GM18499 (cell line): ENCODE data around the gene KIFAP3.

Experiments used
- ATAC-seq: cut with Tn5 transposase; IDR thresholded peaks from one replicate; pipeline ENCODE4 v1.9.1; 2021; ENCODE audit warnings: moderate number of reproducible peaks; ENCODE audit not compliant: insufficient read depth, unreplicated experiment

Gene KIFAP3

DNA sequence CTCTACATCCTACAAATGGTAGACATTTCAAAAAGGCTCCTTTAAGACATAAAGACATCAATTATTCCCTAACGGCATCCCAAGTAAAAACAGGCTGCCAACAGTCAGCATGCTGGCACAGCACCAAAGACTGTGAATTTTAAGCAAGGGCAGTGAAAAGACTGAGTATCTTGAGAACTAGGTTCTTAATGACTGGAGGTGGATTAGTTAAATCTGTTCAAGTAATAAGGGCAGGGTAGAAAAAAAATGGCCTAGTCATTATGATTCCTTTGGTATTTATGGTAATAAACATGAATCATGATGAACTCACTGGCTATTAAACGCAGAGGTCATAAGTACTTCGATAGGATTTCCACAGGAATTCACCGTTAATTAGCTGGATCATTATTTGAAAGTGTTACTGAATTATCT, 75.2 kb downstream of the KIFAP3 start:
- no peak for ATAC-seq

DNA sequence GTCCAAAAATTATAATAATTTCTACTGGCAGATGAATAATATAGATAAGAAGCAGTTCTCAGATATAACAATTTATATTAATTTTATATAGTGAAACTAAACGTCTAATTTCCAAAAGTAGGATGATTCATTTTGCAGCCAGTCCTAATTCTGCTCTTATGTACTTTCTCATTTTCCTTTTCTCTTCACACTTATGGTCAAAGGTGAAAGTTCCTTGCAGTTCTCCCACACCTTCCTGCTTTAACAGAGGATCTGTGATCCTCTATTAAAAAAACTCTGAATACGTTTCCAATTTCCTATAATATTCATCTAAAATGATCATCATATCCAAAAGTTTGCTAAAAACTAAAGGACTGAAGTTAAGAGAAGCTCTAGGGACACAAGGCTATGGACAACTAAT, 78.5 kb downstream of the KIFAP3 start:
- no peak for ATAC-seq

DNA sequence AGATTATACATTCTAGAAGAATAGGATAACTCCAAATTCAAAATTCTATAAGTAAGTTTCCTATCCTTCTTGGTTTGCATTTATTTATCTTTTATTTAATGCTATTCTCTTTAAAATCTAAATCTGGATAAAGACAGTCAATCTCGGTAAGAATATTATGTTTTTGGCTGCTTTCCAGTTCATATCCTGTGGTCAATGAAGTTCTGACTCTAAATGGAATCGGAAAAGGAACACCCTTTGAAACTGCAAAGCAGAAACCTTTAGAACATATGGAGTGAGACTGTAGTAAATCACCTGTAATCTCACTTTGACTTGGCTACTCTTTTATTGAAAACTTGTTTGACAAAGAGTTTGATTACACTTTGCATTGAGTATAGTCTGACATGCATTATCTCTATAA, 85.2 kb downstream of the KIFAP3 start:
- ATAC-seq = no peak

DNA sequence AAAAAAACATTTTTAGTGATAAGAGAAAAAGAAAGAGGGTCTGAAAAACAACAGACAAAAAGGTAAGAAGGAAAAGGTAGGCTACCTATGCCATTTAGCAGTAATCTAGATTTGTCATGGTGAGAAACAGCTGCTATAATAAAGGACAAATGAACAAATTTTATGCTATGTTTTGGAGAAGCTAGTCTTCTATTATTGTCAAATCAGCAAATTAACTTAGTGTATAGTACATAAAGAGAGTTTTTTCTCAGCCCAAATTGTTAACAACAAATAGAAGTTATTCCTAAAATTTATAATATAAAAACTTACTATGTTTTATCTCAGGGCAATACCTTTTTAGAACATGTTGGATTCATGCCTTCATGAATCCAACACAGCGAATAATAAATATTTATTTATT, 88.7 kb downstream of the KIFAP3 start:
- ATAC-seq = no peak

DNA sequence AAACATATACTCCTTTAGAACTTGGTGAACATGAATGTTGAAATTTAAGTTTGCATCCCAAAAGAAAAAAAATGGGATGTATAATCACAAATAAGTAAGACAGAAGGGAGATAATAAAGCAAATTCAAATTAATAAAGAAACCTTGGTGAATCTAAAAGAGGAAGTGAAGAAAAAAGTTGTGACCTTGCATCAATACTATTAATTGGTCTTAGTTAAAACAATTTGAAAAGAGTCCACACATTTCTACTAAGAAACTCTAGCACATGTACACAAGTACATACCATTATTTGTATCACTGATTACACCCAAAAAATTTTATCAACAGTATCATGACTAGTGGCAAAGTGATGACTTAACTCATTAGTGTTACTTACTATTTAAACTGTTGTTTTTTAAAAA, 100.4 kb downstream of the KIFAP3 start:
- ATAC-seq = no peak

DNA sequence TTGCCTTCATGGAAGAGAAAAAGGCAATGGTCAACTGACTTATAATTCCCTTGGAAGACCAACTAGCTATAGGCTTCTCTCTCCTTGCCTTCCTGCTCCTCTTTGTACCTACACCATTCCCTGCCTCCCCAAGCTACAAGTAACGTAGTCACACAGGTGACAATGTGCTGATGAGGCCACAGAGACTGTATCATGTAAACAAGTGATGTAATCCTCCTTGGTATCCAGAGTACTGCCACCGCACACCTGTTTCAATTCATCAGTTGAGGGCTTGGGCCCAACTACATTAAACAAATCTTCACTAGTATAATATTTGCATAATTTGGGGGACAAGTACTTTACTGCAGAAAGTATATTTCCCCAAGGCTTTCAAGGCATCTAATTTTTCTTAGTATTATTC, 104.4 kb downstream of the KIFAP3 start:
- ATAC-seq = no peak

DNA sequence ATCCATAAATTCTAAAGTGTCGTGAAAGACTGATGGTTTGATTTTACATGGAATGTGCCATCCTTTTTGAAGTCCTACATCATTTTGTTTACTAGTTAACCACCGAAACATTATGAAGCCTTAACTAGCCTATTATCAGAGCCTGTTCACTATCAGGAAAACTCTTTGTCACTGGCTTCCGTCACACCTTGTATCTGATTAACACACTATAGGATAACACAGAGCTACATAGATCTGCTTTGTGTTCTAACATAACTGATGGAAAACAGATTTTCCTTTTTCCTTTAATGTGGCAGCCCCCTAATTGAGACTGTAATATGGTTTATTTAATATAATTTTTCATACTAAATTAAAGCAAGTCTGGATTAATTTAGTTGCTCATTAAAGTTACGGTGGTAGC, 106.3 kb downstream of the KIFAP3 start:
- no peak for ATAC-seq

DNA sequence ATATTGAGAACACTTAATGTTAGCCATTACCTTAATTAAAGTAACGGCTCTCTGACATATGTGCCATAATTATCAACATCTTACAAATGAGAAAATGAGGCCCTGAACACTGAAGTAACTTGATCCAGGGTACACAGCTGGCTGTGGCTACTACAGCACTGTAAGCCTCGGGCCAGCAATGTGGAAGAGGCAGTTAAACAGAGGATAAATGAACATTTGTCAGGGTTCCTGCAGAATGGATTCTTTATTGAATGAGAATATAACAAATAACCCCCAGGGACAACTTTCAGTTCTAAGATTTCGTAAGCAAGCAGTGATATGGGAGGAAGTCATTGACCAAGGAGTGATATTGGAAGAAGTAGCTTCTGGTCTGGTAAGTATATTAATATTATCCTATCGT, 110.3 kb downstream of the KIFAP3 start:
- no peak for ATAC-seq

DNA sequence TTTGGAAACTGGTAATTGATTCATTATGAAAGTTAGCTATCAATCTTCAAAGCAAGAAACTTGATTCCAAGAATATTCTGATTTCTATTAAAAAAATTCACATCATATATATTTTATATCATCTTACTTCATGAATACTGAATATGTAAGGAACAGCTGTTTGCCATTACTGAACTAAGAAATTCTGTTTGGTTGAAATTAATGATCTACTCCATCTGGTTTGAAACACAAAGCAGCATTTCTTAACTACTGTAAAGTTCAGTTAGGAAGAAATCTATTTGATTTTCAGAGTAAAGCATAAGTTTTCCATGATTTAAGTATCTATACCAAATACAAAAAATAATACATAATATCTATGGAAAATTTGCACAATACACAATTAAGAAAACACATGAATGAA, 114.8 kb downstream of the KIFAP3 start:
- no peak for ATAC-seq

DNA sequence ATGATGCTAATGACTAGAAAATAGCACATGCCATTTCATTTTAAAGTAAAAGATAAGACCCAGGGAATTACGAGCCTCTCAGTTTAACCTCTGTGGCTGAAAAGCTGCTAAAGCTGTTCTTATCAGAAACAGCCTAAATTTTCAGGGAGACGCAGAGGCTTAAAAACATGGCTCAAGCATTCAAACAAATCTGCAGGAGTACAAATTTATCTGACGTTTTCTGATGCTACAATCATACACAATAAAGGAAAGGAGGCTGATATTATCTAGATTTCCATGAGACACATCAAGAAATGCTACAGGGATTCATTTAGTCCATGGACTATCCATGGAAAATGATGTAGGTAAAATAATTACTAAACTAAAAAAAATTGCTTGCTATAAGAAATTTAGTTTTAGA, 115.5 kb downstream of the KIFAP3 start:
- ATAC-seq = no peak

DNA sequence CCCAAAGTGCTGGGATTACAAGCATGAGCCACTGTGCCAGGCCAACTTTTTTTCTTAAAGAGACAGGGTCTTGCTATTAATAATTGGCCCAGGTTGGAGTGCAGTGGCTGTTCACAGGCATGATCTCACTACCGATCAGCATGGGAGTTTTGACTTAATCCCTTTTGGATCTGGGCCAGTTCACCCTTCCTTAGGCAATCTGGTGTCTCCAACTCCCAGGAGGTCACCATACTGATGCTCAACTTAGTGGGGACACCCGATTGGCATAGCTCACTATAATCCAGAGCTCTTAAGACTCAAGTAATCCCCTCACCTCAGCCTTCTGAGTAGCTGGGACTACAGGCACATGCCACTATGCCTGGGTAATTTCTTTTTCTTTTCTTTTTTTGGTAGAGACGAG, 116.6 kb downstream of the KIFAP3 start:
- ATAC-seq = no peak

DNA sequence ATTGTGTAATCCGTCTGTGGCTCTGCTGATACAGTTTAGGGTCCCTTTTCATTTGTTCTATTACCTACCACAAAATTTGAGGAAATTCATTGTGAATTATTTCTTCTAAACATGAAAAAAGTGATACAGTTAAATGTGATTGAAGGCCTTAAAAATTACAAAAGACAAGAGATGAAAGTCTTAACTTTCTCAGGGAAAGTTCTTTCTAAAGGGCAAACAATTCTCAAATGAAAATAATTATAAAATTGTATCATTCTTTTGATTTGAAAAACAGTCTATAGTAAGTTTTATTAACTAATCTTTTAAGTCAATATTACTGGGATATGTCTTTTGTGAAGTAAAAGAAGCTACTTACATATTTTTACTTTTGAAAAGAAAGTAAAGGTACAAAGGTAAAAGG, 123.4 kb downstream of the KIFAP3 start:
- ATAC-seq = no peak

DNA sequence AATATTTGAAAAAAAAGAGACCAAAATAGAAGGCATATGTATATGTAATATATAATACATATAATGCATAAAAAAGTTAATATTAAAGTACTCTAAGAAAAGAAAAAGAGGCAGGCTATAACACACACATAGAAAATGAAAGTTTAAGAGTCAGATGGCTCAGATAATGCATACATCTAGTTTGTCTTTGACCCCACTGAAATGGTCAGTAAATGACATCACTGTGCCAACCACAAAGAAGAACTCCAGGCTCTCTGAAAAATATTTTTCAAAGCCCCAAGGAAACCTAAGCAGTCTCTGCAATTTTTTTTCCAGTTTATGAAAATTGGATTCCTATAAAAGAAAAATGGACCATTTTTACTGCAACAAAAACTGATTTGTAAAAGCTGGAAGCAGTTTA, 125.4 kb downstream of the KIFAP3 start:
- no peak for ATAC-seq

DNA sequence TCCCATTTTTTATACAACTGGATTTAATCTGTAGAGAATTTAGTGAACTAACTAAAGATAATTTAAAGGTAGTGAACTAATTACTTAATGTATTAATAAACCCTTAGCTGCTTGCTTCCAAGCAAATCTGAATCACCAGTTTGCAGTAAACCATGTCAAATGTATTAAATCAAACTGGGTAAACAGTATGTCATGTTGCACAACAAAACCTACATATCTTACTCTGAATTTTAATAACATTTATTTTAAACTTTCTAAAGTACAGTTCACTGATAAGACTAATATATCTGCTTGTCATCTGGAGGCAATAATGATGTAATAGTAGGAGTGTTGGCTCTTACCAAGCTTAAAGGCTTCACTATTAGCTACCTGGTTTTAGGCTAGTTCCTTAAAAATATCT, 128.3 kb downstream of the KIFAP3 start:
- no peak for ATAC-seq

DNA sequence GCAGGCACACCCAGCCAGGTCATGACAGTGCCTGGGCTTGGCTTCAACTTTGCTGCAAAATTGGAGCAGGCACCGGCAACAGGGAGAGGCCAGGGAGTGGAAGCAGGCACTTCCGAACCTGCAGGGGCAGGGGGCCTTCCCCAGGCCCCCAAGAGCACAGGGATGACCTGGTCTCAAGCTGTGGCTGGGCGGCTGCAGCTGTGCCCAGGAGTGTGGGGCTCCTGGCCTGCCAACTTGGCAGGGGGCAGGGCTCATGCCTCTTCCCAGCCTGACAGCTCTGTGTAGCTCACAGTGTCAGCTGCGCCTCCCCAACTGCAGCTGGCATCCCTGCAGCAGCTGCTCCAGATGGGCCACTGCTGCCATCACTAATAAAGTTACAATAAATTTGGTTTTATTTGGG, 129.3 kb downstream of the KIFAP3 start:
- ATAC-seq = no peak

DNA sequence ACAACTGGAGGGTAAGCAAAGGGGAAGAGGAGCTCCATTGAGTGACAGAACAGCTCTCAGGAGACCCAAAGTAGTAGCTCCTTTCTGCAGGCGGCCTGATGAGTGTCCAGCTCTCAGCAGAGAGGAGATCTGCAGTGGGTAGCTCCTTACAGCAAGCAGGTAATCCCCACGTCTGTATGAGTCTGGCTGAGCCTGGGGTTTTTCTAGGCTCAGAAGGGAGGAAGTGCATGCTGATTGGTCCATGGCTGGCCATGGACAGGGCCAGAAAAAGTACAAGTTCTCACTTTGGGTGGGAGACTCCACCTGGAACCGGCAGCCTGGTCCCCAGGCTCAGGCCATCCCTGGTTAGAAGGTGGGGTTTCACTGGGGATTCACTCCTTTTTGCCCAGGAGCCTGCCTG, 129.9 kb downstream of the KIFAP3 start:
- no peak for ATAC-seq

DNA sequence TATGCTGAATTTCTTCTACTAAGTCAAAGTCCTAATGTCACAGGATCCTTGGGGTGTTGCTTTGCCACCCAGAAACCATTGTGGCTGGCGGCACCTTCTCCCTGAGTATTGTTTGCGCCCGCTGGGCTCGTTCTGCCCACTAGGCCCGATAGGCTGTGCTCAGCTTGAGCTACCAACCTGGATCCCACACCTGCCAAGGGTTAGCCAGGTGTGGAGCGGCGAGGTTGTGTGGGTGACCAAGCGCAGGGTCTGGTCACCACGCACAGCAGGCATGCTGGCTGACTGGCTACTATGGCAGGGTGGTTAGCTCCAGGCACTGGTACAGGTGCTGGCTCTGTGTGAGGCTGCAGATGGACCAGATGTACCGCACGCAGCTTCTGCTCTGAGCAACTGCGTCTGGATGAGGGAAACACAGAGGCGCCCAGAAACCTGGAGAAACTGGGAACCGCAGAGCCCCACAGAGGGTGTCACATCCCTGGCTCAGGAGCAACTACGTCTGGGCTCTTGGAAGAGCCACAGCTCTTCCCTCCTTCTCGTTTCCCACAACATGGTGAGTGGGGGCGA, 130.4 kb downstream of the KIFAP3 start:
- ATAC-seq = no peak

DNA sequence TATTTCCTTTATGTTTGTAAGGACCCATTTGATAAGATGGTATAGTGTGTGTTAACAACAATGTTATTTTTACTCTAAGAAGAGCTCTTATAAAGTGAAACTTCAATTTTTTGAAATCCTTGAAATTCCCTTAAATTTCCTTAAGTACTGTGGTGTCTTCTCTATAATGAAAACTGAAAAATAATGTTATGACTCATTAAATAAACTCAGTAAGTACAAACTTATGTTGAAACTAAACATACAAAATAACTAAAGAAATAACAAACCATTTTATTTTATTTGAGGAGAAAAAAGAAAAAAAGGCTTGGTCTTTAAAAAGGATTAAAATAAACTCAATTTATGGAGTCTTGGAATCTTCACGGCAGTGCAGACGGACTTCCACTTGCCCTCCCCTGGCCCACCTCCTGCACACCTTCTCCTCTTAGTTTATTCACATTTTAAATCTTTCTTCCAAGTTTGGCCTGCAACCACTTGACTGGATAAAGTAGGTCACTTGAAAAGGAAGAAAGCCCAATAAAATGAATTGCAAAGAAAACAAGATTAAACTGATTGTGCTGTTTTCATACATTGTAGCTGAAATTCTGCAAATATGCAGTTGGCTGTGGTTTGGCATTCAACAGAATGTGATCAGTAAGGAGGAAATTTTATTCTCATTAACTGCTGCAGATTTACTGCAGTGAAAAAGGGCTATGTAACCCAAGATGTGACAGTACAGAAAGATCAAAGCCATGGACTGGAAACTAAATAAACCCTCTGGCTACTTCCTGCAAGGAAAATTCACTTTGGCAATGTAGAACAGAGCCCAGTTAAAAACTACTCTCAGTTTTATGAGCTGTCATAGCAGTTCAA, 132.3 kb downstream of the KIFAP3 start:
- no peak for ATAC-seq

DNA sequence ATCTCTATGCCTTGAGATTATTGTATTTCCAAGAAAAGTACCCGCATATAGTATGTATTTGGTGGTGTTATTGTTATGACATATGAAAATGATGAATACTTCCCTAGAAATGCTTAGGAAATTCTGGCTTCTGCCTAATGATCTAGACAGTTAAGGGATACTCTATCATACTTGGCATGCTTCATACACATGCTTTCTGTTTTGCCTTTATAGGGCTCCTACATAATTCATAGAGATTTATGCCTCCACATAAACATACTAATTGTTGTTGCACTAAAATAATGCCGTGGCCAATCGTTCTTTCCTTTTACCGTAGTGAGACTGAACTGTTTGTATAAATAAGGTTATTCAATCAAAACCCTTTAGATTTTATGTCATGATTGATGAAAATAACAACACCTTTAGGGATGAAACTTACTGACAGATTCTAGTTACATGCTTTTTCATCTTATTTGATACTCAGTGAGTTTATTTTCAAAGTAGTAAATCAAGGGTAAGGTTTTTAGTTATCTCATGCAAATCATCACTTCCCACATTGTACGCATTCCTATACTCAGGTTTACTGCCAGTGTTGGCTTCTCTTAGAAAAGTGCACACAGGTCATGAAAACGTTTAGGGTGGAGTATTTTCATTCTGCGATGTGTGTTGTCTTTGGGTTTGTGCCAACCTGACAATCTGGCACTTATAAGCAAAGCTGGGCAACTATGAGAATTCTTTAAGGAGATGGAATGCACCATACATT, 140.3 kb downstream of the KIFAP3 start:
- ATAC-seq = no peak

DNA sequence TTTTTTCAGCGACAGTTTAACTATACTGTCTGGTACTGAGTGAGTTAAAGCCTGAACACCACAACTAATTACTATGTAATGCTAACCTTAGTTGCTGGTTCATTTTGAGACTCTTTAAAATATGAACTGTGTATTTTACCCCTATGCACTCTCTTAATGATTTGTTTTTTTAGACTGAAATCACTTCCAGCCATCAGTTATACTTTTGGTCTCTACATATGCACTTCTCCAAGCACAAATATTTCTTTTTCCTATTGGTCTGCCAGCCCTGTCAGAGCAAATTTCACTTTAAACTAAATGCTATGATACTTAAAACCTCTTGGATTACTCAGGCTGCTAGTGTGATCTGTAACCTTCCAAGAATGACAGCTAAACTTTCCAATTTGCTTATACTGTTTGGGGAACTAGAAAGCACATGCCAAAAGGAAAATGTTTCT, 142.7 kb downstream of the KIFAP3 start:
- no peak for ATAC-seq

DNA sequence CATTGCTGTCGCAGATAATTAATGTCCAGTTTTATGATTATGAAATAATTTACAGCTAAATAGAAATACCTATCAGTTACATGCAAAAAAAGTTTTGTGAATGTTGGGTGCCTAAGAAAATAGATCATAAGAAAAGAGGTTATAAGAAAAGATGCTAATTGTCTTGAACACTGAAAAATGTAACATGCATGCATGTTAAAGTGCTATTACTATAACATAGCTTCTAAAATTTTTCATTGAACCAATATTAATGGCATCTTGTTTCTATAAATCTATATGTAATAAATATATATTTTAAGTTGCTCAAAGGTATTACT, 145.3 kb downstream of the KIFAP3 start:
- no peak for ATAC-seq
